ENCODE data around the gene AKAP10. TPM values are rescaled to one million over a fixed set of nuclear protein-coding genes. Genes with fewer than 3 reads are reported as not detected.
"Not testable (repeated sequence)": the region's sequence is repeated elsewhere in the genome, so short reads cannot be mapped to it uniquely, and the experiment has no call there.

Gene AKAP10
- polyA plus RNA-seq, 3 donors = 25.6 to 30.2 (median 28.6) TPM

GRCh38 chr17:19987897-19988296 lies 10.3 kb upstream of the AKAP10 start:
- DNase-seq = no peak

GRCh38 chr17:19986941-19987861 lies 9.6 kb upstream of the AKAP10 start:
- no peak for DNase-seq

- no peak for DNase-seq
These were observed 2.5 kb upstream of the AKAP10 start for GRCh38 chr17:19979917-19980770.

GRCh38 chr17:19978805-19979211 lies 1.2 kb upstream of the AKAP10 start:
- DNase-seq = no peak

DNA sequence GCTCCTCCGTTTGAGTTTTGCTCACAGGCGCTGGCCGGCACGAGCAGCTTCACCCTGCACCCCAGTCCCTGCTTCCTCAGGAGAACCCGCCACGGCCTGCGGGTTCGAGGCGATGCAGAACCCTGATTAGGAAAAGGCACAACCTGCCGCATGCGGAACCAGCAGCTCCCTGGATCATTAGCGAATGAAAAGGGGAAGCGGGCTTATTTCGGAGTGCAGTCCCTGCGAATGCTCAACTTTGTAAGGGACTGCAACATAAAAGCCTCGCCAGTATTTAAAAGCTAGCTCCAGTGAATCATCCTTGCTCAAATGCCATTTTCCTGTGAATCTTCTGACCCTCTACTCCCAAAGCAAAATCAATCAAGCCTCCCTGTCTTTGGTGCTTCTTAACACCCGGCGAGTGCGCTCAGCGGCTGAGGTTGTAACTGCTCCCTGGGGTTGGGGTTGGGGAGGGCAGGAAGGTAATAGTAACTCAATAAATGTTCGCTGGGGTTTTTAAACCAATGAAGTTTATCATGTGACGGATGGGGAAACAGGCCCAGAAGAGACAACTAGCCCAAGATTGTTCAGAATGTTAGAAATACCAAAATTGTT lies 678 bp upstream of the AKAP10 start:
- no peak for DNase-seq

- DNase-seq = no peak
These were observed 2.0 kb downstream of the AKAP10 start for GRCh38 chr17:19975601-19976000.

DNA sequence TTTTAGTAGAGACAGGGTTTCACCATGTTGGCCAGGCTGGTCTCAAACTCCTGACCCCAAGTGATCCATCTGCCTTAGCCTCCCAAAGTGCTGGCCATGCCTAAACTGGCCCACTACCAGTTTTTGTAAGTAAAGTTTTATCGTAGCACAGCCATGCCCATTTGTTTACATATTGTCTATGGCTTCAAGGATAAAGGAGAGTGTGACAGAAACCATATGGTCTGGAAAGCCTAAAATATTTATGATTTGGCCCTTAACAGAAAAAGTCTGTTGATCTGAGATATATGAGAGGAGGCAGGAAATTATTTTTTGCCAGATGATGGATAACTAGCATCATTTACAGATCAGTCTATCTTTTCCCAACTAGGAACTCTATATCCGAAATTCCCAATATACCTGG lies 4.5 kb downstream of the AKAP10 start:
- no peak for DNase-seq

- not testable (repeated sequence) for DNase-seq
These were observed 14.7 kb downstream of the AKAP10 start for GRCh38 chr17:19962954-19963353.

DNA sequence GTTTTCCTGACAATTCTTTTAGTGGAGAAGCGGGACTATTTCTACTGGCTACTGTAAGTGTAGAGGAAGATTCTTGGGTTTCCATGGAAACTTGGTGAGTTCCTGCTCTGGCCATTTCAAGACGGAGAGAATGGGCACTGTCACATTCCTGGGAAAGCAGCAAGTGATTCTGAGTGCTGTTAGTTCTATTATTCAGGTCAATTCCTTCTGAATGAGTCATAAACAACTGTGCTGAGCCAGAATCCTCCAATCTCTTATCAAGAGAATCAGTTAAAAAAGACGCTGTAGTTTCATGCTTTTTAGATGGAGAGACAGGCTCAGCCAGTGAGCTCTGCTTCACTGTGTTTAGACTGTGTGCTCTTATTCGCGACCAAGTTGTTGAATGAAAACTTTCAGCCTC lies 19.6 kb downstream of the AKAP10 start:
- no peak for DNase-seq

DNA sequence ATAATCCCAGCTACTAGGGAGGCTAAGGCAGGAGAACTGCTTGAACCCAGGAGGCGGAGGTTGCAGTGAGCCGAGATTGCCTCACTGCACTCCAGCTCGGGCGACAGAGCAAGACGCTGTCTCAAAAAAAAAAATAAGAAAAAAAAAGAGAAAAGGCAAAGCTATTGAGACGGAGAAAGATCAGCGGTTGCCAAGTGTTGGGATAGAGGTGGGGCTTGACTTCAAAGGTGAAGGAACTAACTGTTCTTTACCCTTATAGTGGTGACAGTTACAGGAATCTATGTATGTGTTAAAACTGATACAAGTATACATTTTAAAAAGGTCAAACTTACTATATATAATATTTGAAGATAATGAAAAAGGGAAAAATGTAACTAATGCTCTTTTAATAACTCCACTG lies 22.5 kb downstream of the AKAP10 start:
- no peak for DNase-seq

DNA sequence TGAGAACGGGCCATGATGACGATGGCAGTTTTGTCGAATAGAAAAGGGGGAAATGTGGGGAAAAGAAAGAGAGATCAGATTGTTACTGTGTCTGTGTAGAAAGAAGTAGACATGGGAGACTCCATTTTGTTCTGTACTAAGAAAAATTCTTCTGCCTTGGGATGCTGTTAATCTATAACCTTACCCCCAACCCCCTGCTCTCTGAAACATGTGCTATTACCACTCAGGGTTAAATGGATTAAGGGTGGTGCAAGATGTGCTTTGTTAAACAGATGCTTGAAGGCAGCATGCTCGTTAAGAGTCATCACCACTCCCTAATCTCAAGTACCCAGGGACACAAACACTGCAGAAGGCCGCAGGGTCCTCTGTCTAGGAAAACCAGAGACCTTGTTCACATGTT lies 26.2 kb downstream of the AKAP10 start:
- not testable (repeated sequence) for DNase-seq

DNA sequence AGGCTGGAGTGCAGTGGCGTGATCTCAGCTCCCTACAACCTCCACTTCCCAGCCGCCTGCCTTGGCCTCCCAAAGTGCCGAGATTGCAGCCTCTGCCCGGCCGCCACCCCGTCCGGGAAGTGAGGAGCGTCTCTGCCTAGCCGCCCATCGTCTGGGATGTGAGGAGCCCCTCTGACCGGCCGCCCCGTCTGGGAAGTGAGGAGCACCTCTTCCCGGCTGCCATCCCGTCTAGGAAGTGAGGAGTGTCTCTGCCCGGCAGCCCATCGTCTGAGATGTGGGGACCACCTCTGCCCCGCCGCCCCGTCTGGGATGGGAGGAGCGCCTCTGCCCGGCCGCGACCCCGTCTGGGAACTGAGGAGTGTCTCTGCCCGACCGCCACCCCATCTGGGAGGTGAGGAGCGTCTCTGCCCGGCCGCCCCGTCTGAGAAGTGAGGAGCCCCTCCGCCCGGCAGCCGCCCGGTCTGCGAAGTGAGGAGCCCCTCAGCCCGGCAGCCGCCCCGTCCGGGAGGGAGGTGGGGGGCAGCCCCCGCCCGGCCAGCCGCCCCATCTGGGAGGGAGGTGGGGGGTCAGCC lies 26.9 kb downstream of the AKAP10 start:
- DNase-seq = not testable (repeated sequence)

GRCh38 chr17:19948116-19948943 lies 29.3 kb downstream of the AKAP10 start:
- DNase-seq = no peak

- DNase-seq = no peak
These were observed 30.7 kb downstream of the AKAP10 start for GRCh38 chr17:19946921-19947320.

DNA sequence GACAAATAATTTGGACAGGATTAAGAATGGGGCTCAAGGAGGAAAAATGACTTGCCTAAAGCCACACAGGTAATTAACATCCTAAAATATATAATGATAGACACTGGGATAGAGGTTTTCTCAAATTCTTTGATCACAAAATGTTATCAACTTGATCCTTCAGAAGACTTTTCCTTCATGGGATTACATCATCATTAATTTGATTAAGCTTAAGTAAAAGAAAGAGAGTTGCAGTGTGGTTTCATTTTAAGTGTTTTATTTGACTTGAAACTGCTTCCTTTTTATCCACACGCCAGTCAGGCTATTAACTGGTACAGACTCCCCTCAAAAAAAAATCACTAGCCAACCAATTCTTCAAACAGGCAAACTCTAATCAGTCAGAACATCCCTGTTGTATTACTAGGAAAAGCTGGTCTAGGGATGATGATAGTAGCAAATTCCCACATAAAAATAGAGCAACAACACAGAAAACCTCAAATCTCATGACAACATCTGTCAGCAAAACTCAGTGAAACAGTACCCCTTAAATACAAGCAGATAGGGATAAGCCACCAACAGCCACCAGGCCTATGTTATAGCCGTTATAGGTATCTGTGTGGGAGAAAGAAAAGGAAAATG lies 32.5 kb downstream of the AKAP10 start:
- DNase-seq = no peak

DNA sequence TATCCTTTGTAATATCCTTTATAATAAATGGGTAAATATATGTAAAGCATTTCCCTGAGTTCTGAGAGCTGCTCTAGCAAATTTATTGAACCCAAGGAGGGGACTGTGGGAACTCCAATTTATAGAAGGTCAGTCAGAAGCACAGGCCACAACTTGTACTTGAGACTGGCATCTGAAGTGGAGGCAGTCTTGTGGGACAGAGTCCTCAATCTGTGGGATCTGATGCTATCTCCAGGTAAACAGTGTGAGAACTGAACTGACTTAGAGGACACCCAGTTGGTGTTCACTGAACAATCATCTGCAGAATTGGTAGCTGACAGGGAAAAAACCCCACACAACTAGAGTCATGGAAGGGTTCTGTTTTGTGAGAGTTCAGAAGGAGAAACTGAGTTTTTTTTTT lies 34.0 kb downstream of the AKAP10 start:
- no peak for DNase-seq

DNA sequence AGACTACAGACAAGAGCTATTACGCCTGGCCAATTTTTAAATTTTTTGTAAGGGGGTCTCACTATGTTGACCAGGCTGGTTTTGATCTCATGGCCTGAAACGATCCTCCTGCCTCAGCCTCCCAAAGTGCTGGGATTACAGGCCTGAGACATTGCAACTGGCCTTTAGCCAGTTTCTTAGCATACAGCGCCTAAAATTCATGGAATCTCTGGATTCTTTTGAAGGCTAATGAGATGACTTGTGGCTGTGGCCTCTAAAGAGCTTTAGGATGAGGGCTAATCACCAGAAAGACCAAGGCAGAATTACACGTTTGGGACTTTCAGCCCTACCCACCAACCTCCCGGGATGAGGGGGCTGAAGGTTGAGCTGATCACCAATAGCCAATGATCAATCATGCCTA lies 34.6 kb downstream of the AKAP10 start:
- DNase-seq = no peak

DNA sequence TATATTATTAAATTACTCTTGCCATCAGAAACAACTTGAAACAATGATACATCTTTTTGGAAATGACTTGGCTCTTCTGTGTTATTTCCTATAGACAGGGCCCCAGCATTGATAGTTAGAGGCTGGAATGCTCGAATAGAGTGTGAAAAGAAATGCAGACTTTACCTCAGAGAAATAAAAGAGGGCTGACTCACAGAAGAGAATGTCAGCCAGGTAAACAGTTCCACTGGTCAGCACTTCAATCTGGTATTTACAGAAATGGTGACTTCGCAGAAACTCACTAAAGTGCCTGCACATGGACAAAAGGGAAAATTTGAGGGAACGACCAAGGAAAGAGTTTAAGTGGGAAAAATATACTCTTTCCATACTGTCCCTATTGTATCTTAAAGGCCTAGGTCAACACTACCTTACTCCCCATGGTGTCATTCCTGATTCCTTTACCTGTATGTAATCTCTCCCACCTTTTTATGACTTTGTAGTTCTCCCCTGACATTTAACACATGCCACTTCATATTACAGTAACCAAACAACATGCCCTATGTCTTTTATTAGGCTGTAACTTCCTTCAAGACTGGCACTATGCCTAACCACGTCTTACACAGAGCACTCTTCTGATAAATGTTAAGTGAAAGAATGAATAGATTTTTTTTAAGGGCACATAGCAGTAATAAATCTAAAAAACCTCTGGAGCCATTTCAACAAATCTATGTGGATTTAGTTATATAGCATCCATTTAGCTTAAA lies 36.7 kb downstream of the AKAP10 start:
- DNase-seq = no peak

GRCh38 chr17:19939993-19940721 lies 37.5 kb downstream of the AKAP10 start:
- DNase-seq = no peak
